ENCODE measurements around the gene C10orf143. TPM values are rescaled to one million over a fixed set of nuclear protein-coding genes. Genes with fewer than 3 reads are reported as not detected.

C10orf143 gene
- total and polyA plus RNA-seq, 8 donors = 0.29 to 11.6 (median 3.4) TPM; not detected in 2

GRCh38 chr10:130064783-130065182 lies 45.8 kb downstream of the C10orf143 start:
- H3K36me3 ChIP-seq = peaks cover 3 to 42% (median 11%) of the 10 kb centered on the region in 4 donors
- no peak overlapping the region for H3K4me3 ChIP-seq
- H3K27me3 ChIP-seq = no peaks in the 10 kb centered on the region
- no peaks in the 10 kb centered on the region for H3K4me1 ChIP-seq
- intact Hi-C loops (cut with DNase I; ENCODE audit: low total_unique reads) = no loop called here
- H3K9me3 ChIP-seq = no peaks in the 10 kb centered on the region
- TF ChIP-seq POLR2A (IDR thresholded peaks at IDR 0.05) (no peak), CTCF (IDR thresholded peaks at IDR 0.05) (no peak), EP300 (IDR thresholded peaks at IDR 0.05) (no peak), POLR2AphosphoS5 (IDR thresholded peaks at IDR 0.05) (no peak)
- DNase-seq = no peak
- no peak overlapping the region for H3K27ac ChIP-seq
- WGBS, 5 donors = 80 to 91% (median 84%) methylated on average over 5 of the region's 5 CpGs

GRCh38 chr10:130062976-130063375 lies 47.7 kb downstream of the C10orf143 start:
- Histone ChIP-seq H3K36me3 (peaks cover 3 to 39% (median 9%) of the 10 kb centered on the region in 4 donors), H3K27me3 (no peaks in the 10 kb centered on the region)
- 92 to 98% (median 97%) methylated on average over 13 of the region's 13 CpGs for WGBS, 5 donors

GRCh38 chr10:130062201-130062600 lies 48.4 kb downstream of the C10orf143 start:
- Histone ChIP-seq H3K4me3 (no peak overlapping the region), H3K9me3 (no peaks in the 10 kb centered on the region), H3K27me3 (no peaks in the 10 kb centered on the region), H3K36me3 (peaks cover 2 to 32% (median 3%) of the 10 kb centered on the region in 4 donors), H3K27ac (no peak overlapping the region), H3K4me1 (no peaks in the 10 kb centered on the region)
- 72 to 89% (median 86%) methylated on average over 3 of the region's 3 CpGs for WGBS, 5 donors
- TF ChIP-seq EP300 (IDR thresholded peaks at IDR 0.05) (no peak), POLR2A (IDR thresholded peaks at IDR 0.05) (no peak), CTCF (IDR thresholded peaks at IDR 0.05) (no peak), POLR2AphosphoS5 (IDR thresholded peaks at IDR 0.05) (no peak)
- DNase-seq = no peak
- intact Hi-C loops (cut with DNase I; ENCODE audit: low total_unique reads) = no loop called here

More at GRCh38 chr10:130062976-130063375, 47.7 kb downstream of the C10orf143 start:
- intact Hi-C loops (cut with DNase I; ENCODE audit: low total_unique reads) = no loop called here
- no peak overlapping the region for H3K27ac ChIP-seq
- no peaks in the 10 kb centered on the region for H3K9me3 ChIP-seq
- H3K4me1 ChIP-seq = no peaks in the 10 kb centered on the region
- no peak overlapping the region for H3K4me3 ChIP-seq
- no peak for DNase-seq
- TF ChIP-seq POLR2A (IDR thresholded peaks at IDR 0.05) (no peak), POLR2AphosphoS5 (IDR thresholded peaks at IDR 0.05) (no peak), EP300 (IDR thresholded peaks at IDR 0.05) (no peak), CTCF (IDR thresholded peaks at IDR 0.05) (no peak)

GRCh38 chr10:130061760-130062159 lies 48.9 kb downstream of the C10orf143 start:
- no peaks in the 10 kb centered on the region for H3K4me1 ChIP-seq
- TF ChIP-seq POLR2A (IDR thresholded peaks at IDR 0.05) (no peak), CTCF (IDR thresholded peaks at IDR 0.05) (no peak), POLR2AphosphoS5 (IDR thresholded peaks at IDR 0.05) (no peak), EP300 (IDR thresholded peaks at IDR 0.05) (no peak)
- H3K27me3 ChIP-seq = no peaks in the 10 kb centered on the region
- no peaks in the 10 kb centered on the region for H3K9me3 ChIP-seq
- H3K27ac ChIP-seq = no peak overlapping the region
- peaks cover 0 to 27% (median 3%) of the 10 kb centered on the region in 4 donors for H3K36me3 ChIP-seq
- 80 to 86% (median 85%) methylated on average over 6 of the region's 6 CpGs for WGBS, 5 donors
- intact Hi-C loops (cut with DNase I; ENCODE audit: low total_unique reads) = no loop called here
- no peak for DNase-seq
- H3K4me3 ChIP-seq = no peak overlapping the region

Data from stomach (tissue), 9 donors.